Suppressor macrophage treated with lipopolysaccharide for 4 hours (primary cell): ENCODE results near the gene LRRC66.

Source experiments
- DNase-seq: peaks from one replicate; pipeline ENCODE4 v3.0.0-alpha.2; 2020

Gene LRRC66

DNA sequence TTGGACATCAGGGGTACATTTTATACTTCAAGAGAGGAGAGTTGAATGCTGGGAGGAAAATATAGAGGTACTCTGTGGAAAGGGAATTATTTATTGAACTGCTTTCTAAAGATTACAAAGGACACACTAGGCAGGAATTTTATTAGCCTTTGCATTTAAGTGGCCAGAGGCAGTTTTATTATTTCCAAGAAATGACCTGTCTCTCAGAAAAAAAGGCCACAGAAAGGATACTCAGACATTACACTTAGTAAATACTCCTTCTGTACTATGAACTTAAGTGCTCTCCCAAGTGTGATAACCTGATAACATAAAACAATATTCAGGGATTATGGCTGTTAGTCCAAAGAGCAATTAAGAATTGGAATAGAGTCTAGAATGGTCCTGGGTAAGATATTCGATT is 7.5 kb downstream of the LRRC66 start:
- DNase-seq, result no peak

DNA sequence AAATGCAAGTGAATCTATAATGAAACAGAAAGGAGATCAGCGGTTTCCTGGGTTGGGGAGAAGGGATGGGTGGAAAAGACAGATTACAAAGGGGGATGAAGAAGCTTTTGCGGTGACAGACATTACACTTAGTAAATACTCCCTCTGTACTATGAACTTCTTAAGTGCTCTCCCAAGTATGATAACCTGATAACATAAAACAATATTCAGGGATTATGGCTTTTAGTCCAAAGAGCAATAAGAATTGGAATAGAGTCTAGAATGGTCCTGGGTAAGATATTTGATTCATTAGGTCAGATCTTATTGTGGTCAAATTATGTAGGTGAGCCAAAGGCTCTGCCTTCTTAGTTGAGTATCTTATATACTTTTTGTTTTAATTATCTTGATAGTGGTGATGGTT is 9.2 kb downstream of the LRRC66 start:
- no peak for DNase-seq

DNA sequence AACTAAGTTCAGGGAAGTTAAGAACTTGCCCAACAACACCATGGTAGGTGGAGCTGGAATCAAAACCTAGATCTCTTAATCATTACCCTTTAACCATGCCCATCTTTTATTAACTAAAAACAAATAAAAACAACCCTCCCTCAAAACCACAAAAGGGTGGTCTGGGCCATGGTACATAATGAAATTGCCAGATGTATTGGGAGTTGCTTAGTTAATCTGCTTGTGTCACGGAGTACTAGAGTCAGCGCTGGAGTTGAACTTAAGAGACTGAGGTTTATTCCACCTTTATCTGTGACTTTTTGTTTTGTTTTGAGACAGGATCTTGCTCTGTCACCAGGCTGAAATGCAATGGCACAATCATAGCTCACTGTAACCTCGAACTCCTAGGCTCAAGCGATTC is 13.3 kb downstream of the LRRC66 start:
- no peak for DNase-seq

GRCh38 chr4:52005604-52006273 is 14.4 kb downstream of the LRRC66 start:
- DNase-seq, result no peak

GRCh38 chr4:52004414-52004813 is 15.7 kb downstream of the LRRC66 start:
- DNase-seq, result no peak

DNA sequence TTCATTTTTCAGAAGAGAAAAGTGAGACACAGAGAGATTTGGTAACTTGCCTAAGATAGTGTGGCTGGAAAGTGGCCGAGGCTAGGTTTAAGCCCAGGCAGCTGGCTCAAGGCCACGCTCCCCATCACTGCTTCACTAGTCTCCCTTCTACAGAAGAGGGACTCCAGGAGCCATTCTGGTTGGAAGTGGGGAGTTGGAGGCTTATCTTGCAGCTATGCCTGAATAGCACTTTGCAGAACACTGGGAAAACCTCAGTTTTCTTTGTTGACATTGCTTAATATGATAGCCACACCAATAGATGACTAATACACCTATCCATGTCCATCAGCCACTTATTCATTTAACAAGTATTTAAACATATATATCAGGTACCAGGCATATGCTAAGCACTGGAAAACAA is 18.5 kb downstream of the LRRC66 start:
- no peak for DNase-seq

GRCh38 chr4:51999250-51999649 is 20.9 kb downstream of the LRRC66 start:
- DNase-seq, result no peak

GRCh38 chr4:51998837-51999236 is 21.3 kb downstream of the LRRC66 start:
- DNase-seq, result no peak

- no peak for DNase-seq
Observed at GRCh38 chr4:51997647-51998046, 22.5 kb downstream of the LRRC66 start.

- no peak for DNase-seq
Observed at GRCh38 chr4:51995647-51996220, 24.4 kb downstream of the LRRC66 start.

DNA sequence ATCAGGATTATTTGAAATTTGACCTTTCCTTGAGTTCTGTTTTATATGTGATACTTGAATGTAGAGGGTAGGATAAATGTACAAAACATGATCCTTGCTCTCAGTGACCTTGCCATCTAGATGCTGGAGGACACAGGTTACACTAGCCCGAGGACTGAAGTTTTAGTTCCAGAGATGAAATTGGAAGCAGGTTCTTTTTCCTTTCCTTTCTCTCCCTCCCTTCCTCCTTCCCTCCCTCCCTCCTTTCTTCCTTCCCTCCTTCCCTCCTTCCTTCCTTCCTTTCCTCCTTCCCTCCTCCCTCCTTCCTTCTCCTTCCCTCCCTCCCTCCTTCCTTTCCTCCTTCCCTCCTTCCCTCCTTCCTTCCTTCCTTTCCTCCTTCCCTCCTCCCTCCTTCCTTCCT is 54.3 kb downstream of the LRRC66 start:
- DNase-seq, result no peak

- DNase-seq, result no peak
Observed at GRCh38 chr4:51963841-51964517, 56.2 kb downstream of the LRRC66 start.

DNA sequence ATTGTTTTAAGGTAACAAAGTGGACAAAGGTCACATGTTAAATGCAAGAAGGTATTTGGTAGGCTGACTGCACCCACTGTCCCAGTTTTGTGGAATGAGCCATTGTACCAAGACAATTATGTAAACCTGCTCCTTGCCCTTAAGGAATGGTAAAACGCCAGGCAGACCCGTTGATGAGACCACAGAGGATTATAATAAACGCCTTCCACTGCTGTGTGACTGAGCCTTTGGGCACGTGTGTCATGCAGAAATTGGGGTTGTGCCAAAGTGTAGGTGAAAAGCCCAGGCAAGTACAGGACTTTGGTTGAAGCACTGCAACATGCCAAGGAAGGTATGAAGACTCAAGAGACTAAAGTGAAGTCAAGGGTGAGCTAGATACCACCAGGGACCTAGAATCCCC is 59.7 kb downstream of the LRRC66 start:
- DNase-seq, result no peak

- no peak for DNase-seq
Observed at GRCh38 chr4:51958199-51958968, 61.8 kb downstream of the LRRC66 start.
